Esophagus squamous epithelium (tissue), 4 donors: ENCODE results near the gene RASA4B.

ENCODE experiments used
- CTCF ChIP-seq, 6 experiments: fragments of 450-650 bp in 4 of 6; fragments of 200-600 bp in 2 of 6; sonication (generic) in 2 of 6; IDR thresholded peaks; one replicate each; pipeline ENCODE4 v1.5.1; 2016 to 2019; ENCODE audit warnings: antibody characterized with exemption in 6 of 6, mild to moderate bottlenecking in 4 of 6, moderate library complexity in 4 of 6
- POLR2A ChIP-seq, 4 donors: fragments of 450-650 bp; IDR thresholded peaks; one replicate each; pipeline ENCODE4 v1.6.1; 2017; ENCODE audit warnings: antibody characterized with exemption in 4 of 4, mild to moderate bottlenecking in 4 of 4, moderate library complexity in 3 of 4

DNA sequence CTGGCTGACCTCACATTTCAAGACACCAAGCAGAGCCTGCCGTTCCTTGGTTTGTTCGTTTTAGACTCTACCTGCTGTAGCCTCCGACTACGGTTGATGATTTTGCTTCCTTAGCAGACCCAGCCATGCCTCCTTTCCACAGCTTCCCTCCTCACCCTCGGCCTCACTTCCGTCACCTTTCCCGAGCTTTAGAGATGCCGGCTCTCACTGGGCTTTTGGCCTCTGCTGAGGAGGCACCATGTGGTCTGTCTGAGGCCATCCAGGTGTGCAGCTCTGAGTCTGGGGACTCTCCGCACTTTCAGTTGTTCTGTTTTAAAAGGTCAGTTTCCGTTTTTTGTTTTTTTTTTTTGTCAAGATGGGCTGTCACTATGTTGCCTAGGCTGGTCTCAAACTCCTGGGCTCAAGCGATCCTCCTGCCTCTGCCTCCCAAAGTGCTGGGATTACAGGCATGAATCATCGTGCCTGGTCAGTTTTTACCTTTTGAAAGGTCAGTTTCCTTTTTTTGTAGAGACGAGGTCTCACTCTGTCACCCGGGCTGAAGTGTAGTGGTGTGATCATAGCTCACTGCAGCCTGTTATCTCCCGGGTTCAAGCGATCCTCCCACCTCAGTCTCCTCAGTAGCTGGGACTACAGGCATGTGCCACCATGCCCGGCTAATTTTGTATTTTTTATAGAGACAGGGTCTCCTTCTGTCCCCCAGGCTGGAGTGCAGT, 72.5 kb downstream of the RASA4B start:
- TF ChIP-seq CTCF (IDR thresholded peaks at IDR 0.05) (no peak), POLR2A (IDR thresholded peaks at IDR 0.05) (no peak)
